ENCODE data around the gene ZMIZ2. TPM values are rescaled to one million over a fixed set of nuclear protein-coding genes. Genes with fewer than 3 reads are reported as not detected.

Gene ZMIZ2
- polyA plus RNA-seq, 1 donor (not counting 4 experiments of a cell fraction or from before 2014, with no cell fraction given), result 3.2 TPM

DNA sequence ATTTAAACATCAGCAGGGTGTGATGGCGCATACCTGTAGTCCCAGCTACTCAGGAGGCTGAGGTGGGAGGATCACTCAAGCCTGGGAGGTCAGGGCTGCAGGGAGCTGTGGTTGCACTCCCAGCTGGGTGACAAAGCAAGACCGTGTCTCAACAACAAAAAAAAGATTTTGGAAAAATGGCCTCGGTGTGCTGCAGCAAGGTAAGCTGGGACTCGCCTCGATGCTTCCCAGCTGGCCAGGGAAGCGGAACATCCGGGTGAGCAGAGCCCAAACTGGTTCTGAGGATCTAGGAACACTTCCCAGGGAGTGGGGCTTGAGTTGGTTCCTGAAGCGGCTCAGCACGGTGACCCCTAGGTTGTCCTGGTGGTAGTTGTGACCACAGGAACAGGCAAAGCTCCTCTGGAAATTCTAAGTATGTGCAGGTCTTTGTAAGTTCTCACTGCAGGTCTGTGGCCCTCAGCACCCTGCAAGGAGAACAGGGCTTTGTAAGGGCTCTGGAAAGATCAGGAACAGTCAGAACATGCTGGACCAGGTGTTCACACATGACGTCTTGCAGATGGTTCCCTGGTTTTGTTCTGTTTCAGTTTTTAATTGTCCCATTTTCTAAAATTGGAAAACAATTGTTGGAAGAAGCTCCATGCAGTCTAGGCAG, 38.6 kb upstream of the ZMIZ2 start:
- Histone ChIP-seq H3K27me3 (ENCODE audit: control insufficient read depth, extremely low read depth, insufficient read depth, low read length) (no peaks in the 10 kb centered on the region), H4K20me1 (ENCODE audit: control insufficient read depth, extremely low read depth, insufficient read depth, low read length) (no peaks in the 10 kb centered on the region), H3K79me2 (ENCODE audit: control insufficient read depth, insufficient read depth, low read length) (no peaks in the 10 kb centered on the region), H3K9ac (ENCODE audit: control insufficient read depth, extremely low read depth, insufficient read depth, low read length) (no peak overlapping the region), H3K4me3 (ENCODE audit: control insufficient read depth in 2 of 3, extremely low read depth in 1 of 3, insufficient read depth in 2 of 3, low read depth in 1 of 3, low read length in 3 of 3) (no peak overlapping the region), H2AFZ (ENCODE audit: control insufficient read depth, low read length) (no peak overlapping the region), H3K27ac (ENCODE audit: control insufficient read depth, insufficient read depth, low read length) (no peak overlapping the region), H3K36me3 (ENCODE audit: control insufficient read depth in 2 of 2, extremely low read depth in 1 of 2, insufficient read depth in 2 of 2, low read length in 2 of 2) (peaks cover 8 to 10% of the 10 kb centered on the region in 2 experiments), H3K9me3 (ENCODE audit: control insufficient read depth, low read depth, low read length) (no peaks in the 10 kb centered on the region), H3K4me1 (ENCODE audit: control insufficient read depth, extremely low read depth, insufficient read depth, low read length) (peaks cover 11% of the 10 kb centered on the region), H3K9me1 (ENCODE audit: control insufficient read depth, extremely low read depth, insufficient read depth, low read length) (no peaks in the 10 kb centered on the region), H3K4me2 (ENCODE audit: control insufficient read depth, extremely low read depth, insufficient read depth, low read depth, low read length) (no peak overlapping the region)
- TF ChIP-seq, protein P1, sequence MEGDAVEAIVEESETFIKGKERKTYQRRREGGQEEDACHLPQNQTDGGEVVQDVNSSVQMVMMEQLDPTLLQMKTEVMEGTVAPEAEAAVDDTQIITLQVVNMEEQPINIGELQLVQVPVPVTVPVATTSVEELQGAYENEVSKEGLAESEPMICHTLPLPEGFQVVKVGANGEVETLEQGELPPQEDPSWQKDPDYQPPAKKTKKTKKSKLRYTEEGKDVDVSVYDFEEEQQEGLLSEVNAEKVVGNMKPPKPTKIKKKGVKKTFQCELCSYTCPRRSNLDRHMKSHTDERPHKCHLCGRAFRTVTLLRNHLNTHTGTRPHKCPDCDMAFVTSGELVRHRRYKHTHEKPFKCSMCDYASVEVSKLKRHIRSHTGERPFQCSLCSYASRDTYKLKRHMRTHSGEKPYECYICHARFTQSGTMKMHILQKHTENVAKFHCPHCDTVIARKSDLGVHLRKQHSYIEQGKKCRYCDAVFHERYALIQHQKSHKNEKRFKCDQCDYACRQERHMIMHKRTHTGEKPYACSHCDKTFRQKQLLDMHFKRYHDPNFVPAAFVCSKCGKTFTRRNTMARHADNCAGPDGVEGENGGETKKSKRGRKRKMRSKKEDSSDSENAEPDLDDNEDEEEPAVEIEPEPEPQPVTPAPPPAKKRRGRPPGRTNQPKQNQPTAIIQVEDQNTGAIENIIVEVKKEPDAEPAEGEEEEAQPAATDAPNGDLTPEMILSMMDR (optimal IDR thresholded peaks at IDR 0.05 in 1 of 3, IDR thresholded peaks at IDR 0.05 in 1 of 3, conservative IDR thresholded peaks at IDR 0.05 in 1 of 3; ENCODE audit: extremely low read depth in 1 of 3, insufficient read depth in 2 of 3, low read length in 3 of 3), result no peak
- TF ChIP-seq EZH2 (IDR thresholded peaks at IDR 0.05; ENCODE audit: low read length), result no peak
- FAIRE-seq, result no peak
- no peak for DNase-seq (ENCODE audit: low read depth, low spot score)
- dilution Hi-C loops (cut with MboI; ENCODE audit: extremely low pct_ligation_motif_present, low sequenced_read_pairs), result no loop called here

GRCh38 chr7:44711528-44711927, 37.1 kb upstream of the ZMIZ2 start:
- Histone ChIP-seq H3K4me1 (ENCODE audit: control insufficient read depth, extremely low read depth, insufficient read depth, low read length) (peaks cover 11% of the 10 kb centered on the region), H3K4me2 (ENCODE audit: control insufficient read depth, extremely low read depth, insufficient read depth, low read depth, low read length) (no peak overlapping the region), H4K20me1 (ENCODE audit: control insufficient read depth, extremely low read depth, insufficient read depth, low read length) (no peaks in the 10 kb centered on the region), H3K9me3 (ENCODE audit: control insufficient read depth, low read depth, low read length) (no peaks in the 10 kb centered on the region), H3K9me1 (ENCODE audit: control insufficient read depth, extremely low read depth, insufficient read depth, low read length) (no peaks in the 10 kb centered on the region), H2AFZ (ENCODE audit: control insufficient read depth, low read length) (no peak overlapping the region), H3K4me3 (ENCODE audit: control insufficient read depth in 2 of 3, extremely low read depth in 1 of 3, insufficient read depth in 2 of 3, low read depth in 1 of 3, low read length in 3 of 3) (no peak overlapping the region), H3K27me3 (ENCODE audit: control insufficient read depth, extremely low read depth, insufficient read depth, low read length) (no peaks in the 10 kb centered on the region), H3K9ac (ENCODE audit: control insufficient read depth, extremely low read depth, insufficient read depth, low read length) (no peak overlapping the region), H3K79me2 (ENCODE audit: control insufficient read depth, insufficient read depth, low read length) (no peaks in the 10 kb centered on the region), H3K36me3 (ENCODE audit: control insufficient read depth in 2 of 2, extremely low read depth in 1 of 2, insufficient read depth in 2 of 2, low read length in 2 of 2) (peaks cover 8 to 10% of the 10 kb centered on the region in 2 experiments), H3K27ac (ENCODE audit: control insufficient read depth, insufficient read depth, low read length) (no peak overlapping the region)
- DNase-seq (ENCODE audit: low read depth, low spot score) (no peak), FAIRE-seq (no peak)
- TF ChIP-seq EZH2 (IDR thresholded peaks at IDR 0.05; ENCODE audit: low read length), result no peak
- TF ChIP-seq, protein P1 (optimal IDR thresholded peaks at IDR 0.05 in 1 of 3, IDR thresholded peaks at IDR 0.05 in 1 of 3, conservative IDR thresholded peaks at IDR 0.05 in 1 of 3; ENCODE audit: extremely low read depth in 1 of 3, insufficient read depth in 2 of 3, low read length in 3 of 3), result no peak
- dilution Hi-C loops (cut with MboI; ENCODE audit: extremely low pct_ligation_motif_present, low sequenced_read_pairs), result no loop called here

All from keratinocyte (primary cell).